K562 (cell line): ENCODE results near the gene SKA3. TPM values are rescaled to one million over a fixed set of nuclear protein-coding genes. Genes with fewer than 3 reads are reported as not detected.

Experiments
- ATAC-seq: fragments of 200-7000 bp; cut with Tn5 transposase; 3 replicates; pipeline ENCODE4 v1.9.1; 2020; ENCODE audit warnings: moderate library complexity
- BruUV-seq: library from RNA; stranded (reverse); fragments of 400-500 nt; replicated peaks from 2 replicates; lab custom pipeline; 2021; lab: Mats Ljungman, UMichigan
- CTCF ChIA-PET: fragments of 300-600 bp; formaldehyde crosslinking; extraction: SDS; loops from one replicate; lab custom pipeline; 2021; ENCODE audit warnings: low intra/inter-chr PET ratio; lab: Yijun Ruan, JAX
- POLR2A ChIA-PET: fragments of 300-600, 350-650 bp; sonication (Branson Sonifier 250); formaldehyde crosslinking; extraction: SDS; loops from one replicate; lab custom pipeline; 2021; ENCODE audit warnings: antibody characterized with exemption, inconsistent platforms; lab: Yijun Ruan, JAX
- DNase-seq, 4 experiments: peaks; one replicate each; pipeline versions ENCODE4 v3.0.0 to v3.0.0-alpha.2; 2011 to 2018; ENCODE audit warnings: low spot score in 3 of 4, mixed read lengths in 3 of 4; ENCODE audit errors: extremely low read depth in 1 of 4
- FAIRE-seq: peaks from 2 replicates; lab custom pipeline; 2011; peaks lifted over from hg19 to GRCh38; lab: Jason Lieb, UNC
- H2AFZ ChIP-seq: 2 replicates; pipeline ENCODE4 v1.6.0; 2011; ENCODE audit warnings: low read depth, low read length, control low read depth, inconsistent platforms
- H3K27ac ChIP-seq: fragments of 200-600 bp; 3 replicates; pipeline ENCODE4 v1.8.0; 2011; ENCODE audit warnings: low read depth, mild to moderate bottlenecking, control low read depth, inconsistent platforms, low read length, moderate library complexity, mixed read lengths; ENCODE audit errors: extremely low read depth
- H3K27me3 ChIP-seq, 2 experiments: fragments of 300-600 bp in 1 of 2; 2 replicates in 1 of 2; 3 replicates in 1 of 2; pipeline versions ENCODE4 v1.6.0 to v1.8.0; 2011; ENCODE audit warnings: inconsistent platforms in 2 of 2, low read length in 2 of 2, mild to moderate bottlenecking in 1 of 2, mixed read lengths in 1 of 2, moderate library complexity in 1 of 2; ENCODE audit not compliant: control insufficient read depth in 2 of 2, insufficient read depth in 2 of 2
- H3K36me3 ChIP-seq: fragments of 300-600 bp; 3 replicates; pipeline ENCODE4 v1.8.0; 2011; ENCODE audit warnings: mild to moderate bottlenecking, low read length, inconsistent platforms; ENCODE audit not compliant: control insufficient read depth, insufficient read depth
- H3K4me1 ChIP-seq, 2 experiments: fragments of 200-600 bp in 1 of 2; replicated peaks in 1 of 2; 2 replicates in 1 of 2; 3 replicates in 1 of 2; pipeline versions ENCODE4 v1.5.1 to v1.8.0; 2011; ENCODE audit warnings: inconsistent platforms in 2 of 2, low read length in 2 of 2, mild to moderate bottlenecking in 1 of 2, mixed read lengths in 1 of 2, moderate library complexity in 1 of 2; ENCODE audit not compliant: control insufficient read depth in 2 of 2, insufficient read depth in 2 of 2
- H3K4me2 ChIP-seq: 2 replicates; pipeline ENCODE4 v1.6.1; 2011; ENCODE audit warnings: low read length, control low read depth, inconsistent platforms, mixed read lengths; ENCODE audit not compliant: insufficient read depth
- H3K4me3 ChIP-seq: fragments of 200-600 bp; sonication (generic), shearing (Covaris generic); 2 replicates; pipeline ENCODE4 v1.5.1; 2016; ENCODE audit warnings: control low read depth, inconsistent platforms
- H3K79me2 ChIP-seq: fragments of 200-600 bp; 3 replicates; pipeline ENCODE4 v1.8.0; 2011; ENCODE audit warnings: low read length, inconsistent platforms; ENCODE audit not compliant: control insufficient read depth, insufficient read depth
- H3K9ac ChIP-seq, 2 experiments: 2 replicates each; pipeline versions ENCODE4 v1.6.0 to v1.6.1; 2011; ENCODE audit warnings: low read depth in 2 of 2, low read length in 2 of 2, control low read depth in 1 of 2, inconsistent platforms in 1 of 2, mild to moderate bottlenecking in 1 of 2, mixed read lengths in 1 of 2; ENCODE audit not compliant: insufficient read depth in 1 of 2
- H3K9me1 ChIP-seq: one replicate; pipeline ENCODE4 v1.6.0; 2011; ENCODE audit warnings: inconsistent platforms, mild to moderate bottlenecking, low read length, moderate library complexity; ENCODE audit not compliant: control insufficient read depth, insufficient read depth
- H3K9me3 ChIP-seq: replicated peaks from 2 replicates; pipeline ENCODE4 v1.5.1; 2011; ENCODE audit warnings: low read depth, low read length, inconsistent platforms; ENCODE audit not compliant: control insufficient read depth, insufficient read depth
- H4K20me1 ChIP-seq: replicated peaks from 2 replicates; pipeline ENCODE4 v1.6.1; 2011; ENCODE audit warnings: low read length, inconsistent platforms, mixed read lengths; ENCODE audit not compliant: control insufficient read depth, insufficient read depth
- CBX5 ChIP-seq: IDR thresholded peaks from 2 replicates; pipeline ENCODE4 v1.6.1; 2014; ENCODE audit warnings: low read depth, borderline replicate concordance
- ZNF551 ChIP-seq: fragments of 250-450 bp; sonication (Bioruptor Pico); IDR thresholded peaks from 2 replicates; pipeline ENCODE4 v1.5.0; 2021; ENCODE audit warnings: mild to moderate bottlenecking, moderate library complexity
- WGBS: fragments of 100-300 bp; shearing (Covaris generic); methylation state at CpG from one replicate; pipeline ENCODE4 v1.1.6; 2016; ENCODE audit warnings: low coverage, mixed read lengths; ENCODE audit not compliant: insufficient coverage; ENCODE audit errors: missing lambda C conversion rate; 5-methylcytosine and 5-hydroxymethylcytosine counted together
- in situ Hi-C: fragments of 300-500 bp; cut with MboI; formaldehyde crosslinking; loops from 4 replicates; pipeline ENCODE4 v1.15.0; 2018; ENCODE audit warnings: inconsistent platforms, mixed read lengths
- intact Hi-C: fragments of 100-400 bp; cut with micrococcal nuclease; formaldehyde crosslinking; loops from 2 replicates; pipeline ENCODE4 v1.14.2; 2022
- polyA plus RNA-seq, 8 experiments: library from polyadenylated mRNA; depleted of rRNA in 4 of 8; stranded (reverse) in 5 of 8; unstranded in 3 of 8; fragments of >200 nt; fragmentation: Nextera tagmentation in 2 of 8; fragmentation: Illumina TruSeq in 1 of 8; extraction: Ambion mirVana in 2 of 8; extraction: Trizol in 1 of 8; gene quantifications; 2 replicates each; pipeline versions ENCODE4 v1.2.1 to v1.2.3, GENCODE V29; 2011 to 2014; ENCODE audit warnings: inconsistent platforms in 1 of 8, missing spikeins in 1 of 8
- total RNA-seq, 7 experiments: library from RNA; depleted of rRNA in 6 of 7; stranded (reverse); fragments of >200 nt in 6 of 7; fragmentation: Illumina TruSeq in 2 of 7; extraction: Trizol in 2 of 7; gene quantifications; 2 replicates each; pipeline versions ENCODE4 v1.2.1 to v1.2.3, GENCODE V29; 2011 to 2021; ENCODE audit warnings: low replicate concordance in 1 of 7
- TF ChIP-seq, protein P1 (sequence below), 2 experiments: fragments of 200-800 bp in 1 of 2; sonication (Bioruptor generic) in 1 of 2; sonication (generic) in 1 of 2; formaldehyde crosslinking in 1 of 2; IDR thresholded peaks in 1 of 2; conservative IDR thresholded peaks in 1 of 2; 2 replicates each; pipeline versions ENCODE4 v1.5.0 to v1.6.1; 2016 to 2020; ENCODE audit warnings: missing compliant biosample characterization in 1 of 2, missing genetic modification characterization in 1 of 2, missing genetic modification reagents in 1 of 2
- TF ChIP-seq, protein P2 (sequence below): fragments of 250-450 bp; sonication (Bioruptor Pico); IDR thresholded peaks from 2 replicates; pipeline ENCODE4 v1.8.0; 2022; ENCODE audit warnings: inconsistent platforms, mild to moderate bottlenecking, moderate library complexity, borderline replicate concordance

SKA3 gene
- total and polyA plus RNA-seq, 9 of the 15 experiments (the other 6 are each of a cell fraction or from before 2014, with no cell fraction given): 17.0 to 53.3 (median 29.9) TPM

GRCh38 chr13:21164631-21165030 lies 11.7 kb downstream of the SKA3 start:
- no peak for ATAC-seq
- no peaks in the 10 kb centered on the region for H3K9me1 ChIP-seq
- H3K9ac ChIP-seq: no peak overlapping the region
- H3K4me3 ChIP-seq: no peak overlapping the region
- WGBS: 96% methylated on average over 4 of the region's 4 CpGs
- H3K9me3 ChIP-seq: no peaks in the 10 kb centered on the region
- H3K36me3 ChIP-seq: peaks cover 59% of the 10 kb centered on the region; the same call in 2 of the 3 replicates
- no TSS peak for BruUV-seq
- TF ChIP-seq CBX5: no peak
- TF ChIP-seq, protein P1, sequence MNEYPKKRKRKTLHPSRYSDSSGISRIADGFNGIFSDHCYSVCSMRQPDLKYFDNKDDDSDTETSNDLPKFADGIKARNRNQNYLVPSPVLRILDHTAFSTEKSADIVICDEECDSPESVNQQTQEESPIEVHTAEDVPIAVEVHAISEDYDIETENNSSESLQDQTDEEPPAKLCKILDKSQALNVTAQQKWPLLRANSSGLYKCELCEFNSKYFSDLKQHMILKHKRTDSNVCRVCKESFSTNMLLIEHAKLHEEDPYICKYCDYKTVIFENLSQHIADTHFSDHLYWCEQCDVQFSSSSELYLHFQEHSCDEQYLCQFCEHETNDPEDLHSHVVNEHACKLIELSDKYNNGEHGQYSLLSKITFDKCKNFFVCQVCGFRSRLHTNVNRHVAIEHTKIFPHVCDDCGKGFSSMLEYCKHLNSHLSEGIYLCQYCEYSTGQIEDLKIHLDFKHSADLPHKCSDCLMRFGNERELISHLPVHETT (CRISPR knock-in tag; conservative IDR thresholded peaks at IDR 0.05 in 1 of 2, IDR thresholded peaks at IDR 0.05 in 1 of 2): no peak
- TF ChIP-seq, protein P2, sequence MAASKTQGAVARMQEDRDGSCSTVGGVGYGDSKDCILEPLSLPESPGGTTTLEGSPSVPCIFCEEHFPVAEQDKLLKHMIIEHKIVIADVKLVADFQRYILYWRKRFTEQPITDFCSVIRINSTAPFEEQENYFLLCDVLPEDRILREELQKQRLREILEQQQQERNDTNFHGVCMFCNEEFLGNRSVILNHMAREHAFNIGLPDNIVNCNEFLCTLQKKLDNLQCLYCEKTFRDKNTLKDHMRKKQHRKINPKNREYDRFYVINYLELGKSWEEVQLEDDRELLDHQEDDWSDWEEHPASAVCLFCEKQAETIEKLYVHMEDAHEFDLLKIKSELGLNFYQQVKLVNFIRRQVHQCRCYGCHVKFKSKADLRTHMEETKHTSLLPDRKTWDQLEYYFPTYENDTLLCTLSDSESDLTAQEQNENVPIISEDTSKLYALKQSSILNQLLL (CRISPR knock-in tag): no peak
- TF ChIP-seq ZNF551 (CRISPR knock-in tag): no peak
- ChIA-PET POLR2A (interaction anchor here (1.6 kb wide), 1 partner anchor 17 kb away, joined by 3 read pairs; no protein-coding TSS in a partner anchor), CTCF (no interaction called here)
- in situ Hi-C loops: no loop called here
- H4K20me1 ChIP-seq: no peaks in the 10 kb centered on the region
- H3K79me2 ChIP-seq: no peaks in the 10 kb centered on the region; the same call in 2 of the 3 replicates
- intact Hi-C loops: no loop called here
- H3K27me3 ChIP-seq: no peaks in the 10 kb centered on the region
- DNase-seq: no peak
- H2AFZ ChIP-seq: no peak overlapping the region
- no peak overlapping the region for H3K4me2 ChIP-seq
- no peaks in the 10 kb centered on the region for H3K4me1 ChIP-seq
- FAIRE-seq: no peak
- H3K27ac ChIP-seq: no peak overlapping the region
